Fibroblast of pulmonary artery (primary cell): Measurements from ENCODE around the gene BTG1.
A peak's percentile ranks its signal among the peaks of the same experiment; 100 is the strongest.

Experiments
- DNase-seq: peaks from one replicate; pipeline ENCODE4 v3.0.0-alpha.2; 2010; ENCODE audit warnings: low read depth
- H3K4me3 ChIP-seq: replicated peaks from 2 replicates; pipeline ENCODE4 v1.5.1; 2011; ENCODE audit warnings: low read depth, mild to moderate bottlenecking, control low read depth, low read length, moderate library complexity
- CTCF ChIP-seq: IDR thresholded peaks from 2 replicates; pipeline ENCODE4 v1.5.1; 2011; ENCODE audit warnings: mild to moderate bottlenecking, control low read depth, low read length, inconsistent platforms; ENCODE audit errors: missing control alignments

Gene BTG1

GRCh38 chr12:92145731-92146496 is at the start of gene BTG1:
Gene BTG1, minus strand, starts transcription at chr12:92145846. Its CDS starts 311 bp downstream, at chr12:92145535.
- H3K4me3 ChIP-seq, result peak within 1 kb of the TSS; percentile 97
- DNase-seq, result peak; percentile 100
- TF ChIP-seq CTCF, result no peak

- H3K4me3 ChIP-seq, result no peak overlapping the region
- no peak for DNase-seq
- no peak for TF ChIP-seq CTCF
These were observed 48.9 kb upstream of the BTG1 start for GRCh38 chr12:92194561-92194960.

GRCh38 chr12:92193846-92194245 is 48.2 kb upstream of the BTG1 start:
- no peak for TF ChIP-seq CTCF
- no peak for DNase-seq
- no peak overlapping the region for H3K4me3 ChIP-seq

GRCh38 chr12:92193063-92193462 is 47.4 kb upstream of the BTG1 start:
- DNase-seq, result no peak
- no peak for TF ChIP-seq CTCF
- no peak overlapping the region for H3K4me3 ChIP-seq

GRCh38 chr12:92192360-92192759 is 46.7 kb upstream of the BTG1 start:
- no peak for TF ChIP-seq CTCF
- H3K4me3 ChIP-seq, result no peak overlapping the region
- no peak for DNase-seq

GRCh38 chr12:92191061-92191460 is 45.4 kb upstream of the BTG1 start:
- DNase-seq, result peak; percentile 39
- no peak overlapping the region for H3K4me3 ChIP-seq
- TF ChIP-seq CTCF, result no peak
